Thymus (tissue), 11 donors: ENCODE measurements around the gene SPA17. TPM values are rescaled to one million over a fixed set of nuclear protein-coding genes. Genes with fewer than 3 reads are reported as not detected.

Experiments used
- DNase-seq, 9 donors: peaks; one replicate each; pipeline ENCODE4 v3.0.0-alpha.2; 2013; ENCODE audit warnings: low spot score in 9 of 9, low read depth in 6 of 9, missing footprints in 1 of 9
- H3K27ac ChIP-seq, 2 donors: one replicate each; pipeline ENCODE4 v1.5.1; 2013; ENCODE audit warnings: control low read depth in 1 of 2, low read depth in 1 of 2, low read length in 1 of 2, mild to moderate bottlenecking in 1 of 2, moderate library complexity in 1 of 2
- H3K27me3 ChIP-seq, 2 donors: one replicate each; pipeline ENCODE4 v1.5.1; 2013; ENCODE audit warnings: low read length in 1 of 2; ENCODE audit not compliant: control insufficient read depth in 2 of 2, insufficient read depth in 1 of 2
- H3K36me3 ChIP-seq, 2 donors: one replicate each; pipeline ENCODE4 v1.5.1; 2013; ENCODE audit warnings: low read length in 1 of 2, mild to moderate bottlenecking in 1 of 2, moderate library complexity in 1 of 2; ENCODE audit not compliant: control insufficient read depth in 2 of 2, insufficient read depth in 2 of 2
- H3K4me1 ChIP-seq, 2 donors: one replicate each; pipeline ENCODE4 v1.5.1; 2013; ENCODE audit warnings: low read length in 2 of 2; ENCODE audit not compliant: control insufficient read depth in 2 of 2, insufficient read depth in 2 of 2
- H3K4me3 ChIP-seq, 2 donors: one replicate each; pipeline ENCODE4 v1.5.1; 2013; ENCODE audit warnings: low read length in 2 of 2, control low read depth in 1 of 2, mild to moderate bottlenecking in 1 of 2
- H3K9me3 ChIP-seq, 2 donors: one replicate each; pipeline ENCODE4 v1.5.1; 2013; ENCODE audit warnings: low read length in 1 of 2, mild to moderate bottlenecking in 1 of 2; ENCODE audit not compliant: control insufficient read depth in 2 of 2, insufficient read depth in 1 of 2
- WGBS: extraction: QIAGEN DNeasy Blood & Tissue Kit; methylation state at CpG from one replicate; pipeline ENCODE4 v1.1.7; 2013; 5-methylcytosine and 5-hydroxymethylcytosine counted together
- polyA plus RNA-seq: library from polyadenylated mRNA; stranded (reverse); fragments of 200-250 nt; gene quantifications from one replicate; pipeline ENCODE4 v1.2.3, GENCODE V29; 2013
- total RNA-seq: library from RNA; stranded (reverse); fragments of 120-200 nt; gene quantifications from one replicate; pipeline ENCODE4 v1.2.4, GENCODE V29; 2013
- donor health status: healthy.

The SPA17 gene
- total and polyA plus RNA-seq, 2 donors: 11.3 to 11.4 TPM

DNA sequence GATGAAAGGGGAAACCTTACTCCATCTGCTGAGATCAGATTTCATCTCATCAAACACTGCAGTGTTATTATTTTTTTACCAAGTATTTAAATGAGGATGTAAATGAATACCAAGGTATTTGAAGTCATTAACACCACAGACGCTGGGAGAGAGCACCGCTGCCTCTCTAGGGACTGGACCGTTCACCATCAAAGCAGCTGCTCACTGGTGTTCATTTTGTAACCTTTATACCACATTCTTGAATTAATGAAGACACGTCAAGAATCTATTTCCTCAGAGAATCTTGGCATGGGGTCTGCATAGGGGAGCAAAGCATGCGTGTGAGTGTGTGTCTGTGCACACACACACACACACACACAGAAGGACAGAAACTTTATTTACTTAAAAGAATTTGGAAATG, 15.8 kb upstream of the SPA17 start:
- H3K9me3 ChIP-seq: no peaks in the 10 kb centered on the region
- DNase-seq: no peak
- H3K4me3 ChIP-seq: no peak overlapping the region
- no peak overlapping the region for H3K27ac ChIP-seq
- WGBS: 95% methylated on average over 5 of the region's 5 CpGs
- no peaks in the 10 kb centered on the region for H3K4me1 ChIP-seq
- no peaks in the 10 kb centered on the region for H3K36me3 ChIP-seq
- no peaks in the 10 kb centered on the region for H3K27me3 ChIP-seq

DNA sequence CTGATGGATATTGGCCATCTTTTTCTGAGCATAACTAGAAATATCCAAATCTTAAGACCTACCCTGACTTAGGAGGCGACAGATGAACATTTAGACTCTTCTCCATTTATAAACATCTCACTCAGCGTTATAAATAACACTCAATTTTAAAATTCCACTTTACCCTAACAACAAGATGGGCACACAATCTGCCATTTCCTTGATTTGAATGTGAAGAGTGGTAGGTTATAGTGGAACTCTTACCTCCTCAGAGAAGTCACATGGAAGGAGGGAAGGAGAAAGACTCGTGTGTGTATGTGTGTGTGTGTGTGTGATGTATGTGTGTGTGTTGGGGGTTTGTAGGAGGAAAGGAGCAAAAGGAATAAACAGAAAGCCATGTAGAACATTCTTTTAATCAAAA, 15.2 kb upstream of the SPA17 start:
- H3K36me3 ChIP-seq: no peaks in the 10 kb centered on the region
- no peaks in the 10 kb centered on the region for H3K9me3 ChIP-seq
- no peaks in the 10 kb centered on the region for H3K27me3 ChIP-seq
- no peaks in the 10 kb centered on the region for H3K4me1 ChIP-seq
- 95% methylated on average over 3 of the region's 3 CpGs for WGBS
- no peak for DNase-seq
- H3K4me3 ChIP-seq: no peak overlapping the region
- no peak overlapping the region for H3K27ac ChIP-seq

DNA sequence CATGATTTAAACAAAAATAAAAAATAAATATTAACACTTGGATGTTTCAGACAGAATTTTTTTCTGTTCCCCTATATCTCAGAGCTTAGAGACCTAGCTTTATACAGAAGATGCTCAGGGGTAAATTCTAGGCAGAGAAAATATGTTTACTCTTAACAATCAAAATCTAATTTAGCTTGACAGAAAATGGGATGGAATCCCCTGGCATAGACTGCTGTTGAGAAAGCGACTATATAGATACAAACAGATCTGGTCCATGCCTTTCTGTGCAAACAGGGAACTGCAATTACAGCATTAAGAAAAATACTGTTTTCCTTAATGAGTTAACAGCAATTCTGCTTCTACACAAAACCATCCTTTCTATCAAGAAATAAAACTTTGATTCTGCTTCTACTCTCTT, 14.7 kb upstream of the SPA17 start:
- 97% methylated on average over 1 of the region's 1 CpG for WGBS
- no peaks in the 10 kb centered on the region for H3K9me3 ChIP-seq

DNA sequence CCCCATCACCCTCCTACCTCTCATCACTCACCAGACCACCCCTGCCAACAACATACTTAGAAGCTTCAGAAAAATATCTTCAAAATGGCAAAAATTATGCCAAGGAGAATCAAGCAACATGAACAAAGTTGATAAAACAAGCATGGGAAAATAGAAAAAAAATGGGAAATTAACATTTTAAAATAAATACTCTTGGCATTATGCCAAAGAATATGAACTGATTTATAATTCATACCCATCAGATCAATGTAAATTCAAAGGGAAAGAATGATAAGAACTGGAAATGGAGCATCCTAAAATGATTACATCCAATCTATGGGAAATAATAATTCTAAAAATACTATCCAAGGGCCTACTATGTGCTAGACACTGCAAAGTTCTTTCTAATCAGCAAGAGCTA, 12.2 kb upstream of the SPA17 start:
- H3K4me3 ChIP-seq: no peak overlapping the region
- no peaks in the 10 kb centered on the region for H3K27me3 ChIP-seq
- H3K27ac ChIP-seq: no peak overlapping the region
- no peaks in the 10 kb centered on the region for H3K4me1 ChIP-seq
- no peaks in the 10 kb centered on the region for H3K36me3 ChIP-seq
- no peak for DNase-seq
- no peaks in the 10 kb centered on the region for H3K9me3 ChIP-seq

More for the DNA sequence above, 14.7 kb upstream of the SPA17 start:
- H3K36me3 ChIP-seq: no peaks in the 10 kb centered on the region
- H3K27ac ChIP-seq: no peak overlapping the region
- no peaks in the 10 kb centered on the region for H3K4me1 ChIP-seq
- no peaks in the 10 kb centered on the region for H3K27me3 ChIP-seq
- no peak for DNase-seq
- H3K4me3 ChIP-seq: no peak overlapping the region

DNA sequence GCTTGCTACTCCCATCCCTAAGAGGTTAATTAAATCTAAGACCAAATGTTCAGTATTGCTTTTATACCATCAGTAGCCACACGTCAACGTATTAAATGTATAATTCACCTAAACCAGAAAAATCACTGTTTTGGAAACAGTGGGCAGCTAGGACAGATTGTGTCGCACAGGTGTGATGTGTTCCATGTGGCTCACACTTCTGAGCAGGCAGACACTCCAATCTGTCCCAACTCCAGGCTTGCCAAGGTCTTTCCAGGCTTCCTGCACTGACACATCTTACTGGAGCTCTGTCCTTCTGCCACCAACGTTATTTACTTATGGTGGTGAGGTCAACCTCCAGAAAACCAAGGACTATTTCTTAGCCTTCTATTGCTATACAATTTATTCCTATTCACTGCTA, 11.6 kb upstream of the SPA17 start:
- no peak for DNase-seq
- 96% methylated on average over 4 of the region's 4 CpGs for WGBS
- H3K36me3 ChIP-seq: no peaks in the 10 kb centered on the region
- no peaks in the 10 kb centered on the region for H3K4me1 ChIP-seq
- H3K4me3 ChIP-seq: no peak overlapping the region
- no peak overlapping the region for H3K27ac ChIP-seq
- H3K9me3 ChIP-seq: no peaks in the 10 kb centered on the region
- H3K27me3 ChIP-seq: no peaks in the 10 kb centered on the region

DNA sequence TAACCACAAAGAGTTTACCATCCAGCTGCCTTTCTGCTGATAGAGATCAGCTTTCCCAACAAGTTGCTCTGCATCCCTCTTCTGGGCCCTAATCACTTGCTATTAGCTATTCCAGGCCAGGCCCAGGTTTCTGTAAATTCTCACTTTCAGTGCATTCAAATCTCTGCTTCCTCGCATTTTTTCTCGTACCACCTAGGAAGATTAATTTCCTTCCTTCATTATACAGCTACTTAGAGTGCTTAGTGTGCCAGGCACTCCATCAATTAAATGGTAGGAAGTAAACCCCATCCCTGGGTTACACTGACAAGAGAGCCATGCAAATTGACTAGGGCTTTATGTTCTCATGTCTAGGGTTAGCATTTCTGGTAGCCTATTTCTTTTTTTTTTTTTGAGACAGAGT, 9.8 kb upstream of the SPA17 start:
- WGBS: 96% methylated on average over 2 of the region's 2 CpGs
- Histone ChIP-seq H3K4me1 (no peaks in the 10 kb centered on the region), H3K36me3 (no peaks in the 10 kb centered on the region), H3K9me3 (no peaks in the 10 kb centered on the region), H3K27ac (no peak overlapping the region), H3K27me3 (no peaks in the 10 kb centered on the region), H3K4me3 (no peak overlapping the region)
- DNase-seq: no peak

DNA sequence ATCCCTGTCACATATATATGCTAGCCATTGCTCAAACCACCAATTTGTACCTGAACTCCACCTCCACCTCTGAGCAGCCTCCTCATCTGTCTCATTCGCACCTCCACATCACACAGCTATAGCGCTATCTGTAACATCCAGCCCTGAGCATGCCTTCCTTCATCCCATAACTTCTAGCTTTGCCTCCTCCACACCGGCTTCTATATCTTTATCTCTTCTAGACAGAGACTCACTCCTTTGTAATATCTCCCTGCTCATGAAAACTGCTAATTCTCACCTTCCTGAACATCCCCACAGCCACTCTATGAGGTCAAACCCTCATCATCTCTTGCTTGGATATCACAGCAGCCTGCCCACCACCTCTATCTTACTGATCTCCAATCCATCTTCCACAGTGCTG, 6.1 kb upstream of the SPA17 start:
- DNase-seq: no peak

DNA sequence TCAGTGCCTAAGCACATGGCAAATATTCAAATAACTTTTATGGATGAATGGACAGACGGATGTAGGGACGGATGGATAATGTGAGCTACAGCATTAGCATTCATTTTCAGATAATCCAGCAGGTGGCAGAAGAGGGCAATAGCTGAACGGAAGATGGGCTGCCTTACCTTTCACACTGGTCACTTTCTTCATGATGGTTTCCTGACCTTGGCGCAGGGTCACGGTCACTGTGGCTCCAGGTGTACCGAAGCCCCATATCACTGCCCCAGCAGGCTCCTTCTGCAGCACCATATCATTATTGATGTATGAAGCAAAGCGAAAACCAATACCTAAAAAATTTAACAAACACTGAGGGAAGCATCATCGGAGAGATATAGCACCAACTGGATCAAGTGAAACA, 4.5 kb upstream of the SPA17 start:
- WGBS: 39% methylated on average over 8 of the region's 8 CpGs
- DNase-seq: peak in 5 of 9 donors; percentile 26 to 58 (median 45)
- Histone ChIP-seq H3K4me1 (peaks cover 15 to 23% of the 10 kb centered on the region in 2 donors), H3K36me3 (no peaks in the 10 kb centered on the region), H3K4me3 (no peak overlapping the region), H3K9me3 (no peaks in the 10 kb centered on the region), H3K27ac (no peak overlapping the region), H3K27me3 (no peaks in the 10 kb centered on the region)

More for the DNA sequence above, 6.1 kb upstream of the SPA17 start:
- H3K4me3 ChIP-seq: no peak overlapping the region
- H3K4me1 ChIP-seq: peaks cover 7 to 13% of the 10 kb centered on the region in 2 donors
- H3K27me3 ChIP-seq: no peaks in the 10 kb centered on the region
- H3K9me3 ChIP-seq: no peaks in the 10 kb centered on the region
- no peak overlapping the region for H3K27ac ChIP-seq
- H3K36me3 ChIP-seq: no peaks in the 10 kb centered on the region
- 97% methylated on average over 3 of the region's 3 CpGs for WGBS

DNA sequence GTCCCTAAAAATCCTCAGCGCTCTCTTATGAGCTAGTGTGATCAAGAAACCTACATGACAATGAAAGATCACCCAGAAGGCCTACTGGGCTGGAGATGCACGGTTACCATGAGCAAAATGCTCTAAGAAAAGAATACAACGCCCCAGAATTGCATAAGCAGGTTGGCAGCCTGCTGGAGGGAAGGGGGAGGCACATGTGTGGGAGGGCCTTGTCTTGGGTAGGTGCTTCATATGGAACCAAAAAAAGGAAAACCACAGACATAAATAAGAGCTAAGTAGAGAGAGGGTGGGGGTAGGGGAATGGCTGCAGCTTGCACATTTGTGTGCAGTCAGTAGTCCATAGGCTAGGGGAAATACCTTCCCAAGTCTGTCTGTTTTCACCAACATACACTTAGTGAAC, 3.0 kb upstream of the SPA17 start:
- DNase-seq: peak in 7 of 9 donors; percentile 40 to 83 (median 60)
- H3K27me3 ChIP-seq: no peaks in the 10 kb centered on the region
- H3K4me1 ChIP-seq: peaks cover 19 to 26% of the 10 kb centered on the region in 2 donors
- H3K4me3 ChIP-seq: no peak overlapping the region
- no peaks in the 10 kb centered on the region for H3K9me3 ChIP-seq
- WGBS: 11% methylated on average over 3 of the region's 3 CpGs
- peak overlapping the region in 1 of 2 donors; percentile 12 for H3K27ac ChIP-seq
- no peaks in the 10 kb centered on the region for H3K36me3 ChIP-seq
